H9 (cell line): ENCODE measurements around the gene CAMTA1. TPM values are rescaled to one million over a fixed set of nuclear protein-coding genes. Genes with fewer than 3 reads are reported as not detected.

ENCODE experiments used
- DNase-seq: peaks from one replicate; pipeline ENCODE4 v3.0.0-alpha.2; 2017
- H2AFZ ChIP-seq: one replicate; pipeline ENCODE4 v1.6.1; 2013; ENCODE audit warnings: mild to moderate bottlenecking, low read length, control low read depth, moderate library complexity
- H2AK5ac ChIP-seq: 2 replicates; pipeline ENCODE4 v1.6.1; 2013; ENCODE audit warnings: low read length, control low read depth, mixed read lengths; ENCODE audit not compliant: insufficient read length
- H2BK120ac ChIP-seq: one replicate; pipeline ENCODE4 v1.6.1; 2013; ENCODE audit warnings: low read depth, mild to moderate bottlenecking, low read length, control low read depth, inconsistent platforms; ENCODE audit not compliant: poor library complexity, severe bottlenecking
- H2BK12ac ChIP-seq: 2 replicates; pipeline ENCODE4 v1.6.1; 2013; ENCODE audit warnings: low read length, control low read depth, mixed read lengths, low read depth; ENCODE audit not compliant: insufficient read length
- H2BK15ac ChIP-seq: 2 replicates; pipeline ENCODE4 v1.6.1; 2013; ENCODE audit warnings: low read depth, low read length, control low read depth
- H2BK20ac ChIP-seq: one replicate; pipeline ENCODE4 v1.6.1; 2013; ENCODE audit warnings: low read depth, mild to moderate bottlenecking, low read length, control low read depth, inconsistent platforms; ENCODE audit not compliant: poor library complexity, severe bottlenecking
- H2BK5ac ChIP-seq: 2 replicates; pipeline ENCODE4 v1.6.1; 2013; ENCODE audit warnings: low read length, control low read depth, mixed read lengths; ENCODE audit not compliant: insufficient read length
- H3K14ac ChIP-seq: 2 replicates; pipeline ENCODE4 v1.6.1; 2013; ENCODE audit warnings: low read length, control low read depth; ENCODE audit not compliant: insufficient read depth
- H3K18ac ChIP-seq: 2 replicates; pipeline ENCODE4 v1.6.1; 2013; ENCODE audit warnings: low read depth, mild to moderate bottlenecking, mixed read lengths, low read length, control low read depth; ENCODE audit not compliant: insufficient read length
- H3K23ac ChIP-seq: 2 replicates; pipeline ENCODE4 v1.6.1; 2013; ENCODE audit warnings: low read length, control low read depth, mixed read lengths, low read depth; ENCODE audit not compliant: insufficient read length
- H3K23me2 ChIP-seq: 2 replicates; pipeline ENCODE4 v1.6.1; 2013; ENCODE audit warnings: low read depth, mild to moderate bottlenecking, mixed read lengths, low read length, control low read depth; ENCODE audit not compliant: insufficient read length, poor library complexity, severe bottlenecking
- H3K27ac ChIP-seq: 2 replicates; pipeline ENCODE4 v1.5.1; 2013; ENCODE audit warnings: low read length, control low read depth, mixed read lengths, low read depth; ENCODE audit not compliant: insufficient read length
- H3K27me3 ChIP-seq: 2 replicates; pipeline ENCODE4 v1.6.1; 2013; ENCODE audit warnings: low read length, control low read depth, inconsistent platforms; ENCODE audit not compliant: insufficient read depth
- H3K4ac ChIP-seq: 2 replicates; pipeline ENCODE4 v1.6.1; 2013; ENCODE audit warnings: low read depth, mild to moderate bottlenecking, control low read depth, inconsistent platforms, low read length, moderate library complexity
- H3K4me1 ChIP-seq: 2 replicates; pipeline ENCODE4 v1.6.1; 2013; ENCODE audit warnings: low read length, control low read depth, inconsistent platforms; ENCODE audit not compliant: insufficient read depth
- H3K4me2 ChIP-seq: 2 replicates; pipeline ENCODE4 v1.6.1; 2013; ENCODE audit warnings: low read length, control low read depth, mixed read lengths; ENCODE audit not compliant: insufficient read length, insufficient read depth
- H3K56ac ChIP-seq: 2 replicates; pipeline ENCODE4 v1.6.1; 2013; ENCODE audit warnings: low read depth, mild to moderate bottlenecking, mixed read lengths, low read length, control low read depth; ENCODE audit not compliant: insufficient read length
- H3K79me1 ChIP-seq: 2 replicates; pipeline ENCODE4 v1.6.1; 2013; ENCODE audit warnings: low read depth, mild to moderate bottlenecking, moderate library complexity, low read length, control low read depth, inconsistent platforms; ENCODE audit not compliant: insufficient read depth, poor library complexity, severe bottlenecking
- H3K79me2 ChIP-seq: 2 replicates; pipeline ENCODE4 v1.6.1; 2013; ENCODE audit warnings: low read length, control low read depth, inconsistent platforms; ENCODE audit not compliant: insufficient read depth
- H3K9ac ChIP-seq: 2 replicates; pipeline ENCODE4 v1.6.1; 2013; ENCODE audit warnings: low read length, control low read depth, mixed read lengths; ENCODE audit not compliant: insufficient read length; ENCODE audit errors: extremely low read depth
- H3K9me3 ChIP-seq: one replicate; pipeline ENCODE4 v1.6.1; 2013; ENCODE audit warnings: low read depth, low read length, inconsistent platforms; ENCODE audit not compliant: control insufficient read depth
- H3T11ph ChIP-seq: one replicate; pipeline ENCODE4 v1.6.1; 2013; ENCODE audit warnings: mild to moderate bottlenecking, low read length, control low read depth, inconsistent platforms
- H4K20me1 ChIP-seq: one replicate; pipeline ENCODE4 v1.6.1; 2013; ENCODE audit not compliant: control insufficient read depth, insufficient read length, insufficient read depth
- H4K5ac ChIP-seq: 2 replicates; pipeline ENCODE4 v1.6.1; 2013; ENCODE audit warnings: low read depth, mild to moderate bottlenecking, mixed read lengths, low read length, control low read depth; ENCODE audit not compliant: insufficient read length
- H4K8ac ChIP-seq: replicated peaks from 2 replicates; pipeline ENCODE4 v1.6.1; 2013; ENCODE audit warnings: low read length, control low read depth, mixed read lengths, low read depth; ENCODE audit not compliant: insufficient read length
- H4K91ac ChIP-seq: 2 replicates; pipeline ENCODE4 v1.6.1; 2013; ENCODE audit warnings: low read depth, mild to moderate bottlenecking, moderate library complexity, mixed read lengths, low read length, control low read depth; ENCODE audit not compliant: insufficient read length
- H3K27ac Mint-ChIP-seq, 3 experiments: 2 replicates in 2 of 3; 3 replicates in 1 of 3; pipeline ENCODE4 v1.8.0; 2020 to 2021; ENCODE audit warnings: mixed read lengths in 3 of 3, mild to moderate bottlenecking in 1 of 3, moderate library complexity in 1 of 3
- H3K27me3 Mint-ChIP-seq: 2 replicates; pipeline ENCODE4 v1.8.0; 2021; ENCODE audit warnings: low read depth, mild to moderate bottlenecking, moderate library complexity, mixed read lengths
- H3K36me3 Mint-ChIP-seq, 3 experiments: 2 replicates in 2 of 3; 3 replicates in 1 of 3; pipeline ENCODE4 v1.8.0; 2020 to 2021; ENCODE audit warnings: low read depth in 3 of 3, mixed read lengths in 3 of 3; ENCODE audit not compliant: insufficient read depth in 1 of 3
- H3K4me1 Mint-ChIP-seq, 2 experiments: 2 replicates each; pipeline ENCODE4 v1.8.0; 2020; ENCODE audit warnings: mixed read lengths in 2 of 2
- H3K4me3 Mint-ChIP-seq, 2 experiments: 2 replicates in 1 of 2; 3 replicates in 1 of 2; pipeline ENCODE4 v1.8.0; 2020 to 2021; ENCODE audit warnings: mild to moderate bottlenecking in 2 of 2, mixed read lengths in 2 of 2, moderate library complexity in 1 of 2
- H3K9me3 Mint-ChIP-seq, 2 experiments: 2 replicates in 1 of 2; 3 replicates in 1 of 2; pipeline ENCODE4 v1.8.0; 2020; ENCODE audit warnings: mild to moderate bottlenecking in 2 of 2, mixed read lengths in 2 of 2, moderate library complexity in 1 of 2
- WGBS: extraction: QIAGEN DNeasy Blood & Tissue Kit; methylation state at CpG from one replicate; pipeline ENCODE4 v1.1.7; 2013; ENCODE audit warnings: missing lambda C conversion rate, low lambda C conversion rate, mixed read lengths; ENCODE audit not compliant: insufficient read length; ENCODE audit errors: extremely low coverage; 5-methylcytosine and 5-hydroxymethylcytosine counted together
- total RNA-seq: library from RNA; stranded (reverse); gene quantifications from 2 replicates; pipeline ENCODE4 v1.2.1, GENCODE V29; 2021
- TF ChIP-seq, protein P1 (sequence below): fragments of 200-600 bp; sonication (generic); conservative IDR thresholded peaks from 3 replicates; pipeline ENCODE4 v1.8.0; 2021; ENCODE audit warnings: antibody characterized with exemption, mild to moderate bottlenecking

The CAMTA1 gene
- total RNA-seq, 1 experiment from 2014 or later: 115 TPM

DNA sequence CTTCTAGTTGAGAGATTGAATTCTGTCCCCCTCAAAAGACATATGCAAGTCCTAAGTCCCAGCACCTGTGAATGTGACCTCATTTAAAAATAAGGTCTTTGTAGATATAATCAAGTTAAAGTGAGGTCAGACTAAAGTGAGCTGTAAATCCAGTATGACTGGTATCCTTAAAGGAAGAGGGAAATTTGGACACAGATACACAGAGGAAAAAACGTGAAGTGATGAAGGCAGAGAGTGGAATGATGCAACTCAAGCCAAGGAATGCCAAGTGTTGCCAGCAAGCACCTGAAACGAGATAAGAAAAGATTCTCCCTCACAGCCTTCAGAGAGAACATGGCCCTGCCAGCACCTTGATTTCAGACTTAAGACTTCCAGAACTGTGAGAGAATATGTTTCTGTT, 541.1 kb downstream of the CAMTA1 start:
- Histone ChIP-seq H4K91ac (no peak overlapping the region), H3K27ac (no peak overlapping the region), H3T11ph (no peak overlapping the region), H3K4ac (no peak overlapping the region), H3K4me1 (no peaks in the 10 kb centered on the region), H3K14ac (no peak overlapping the region), H2BK15ac (no peak overlapping the region), H4K5ac (no peak overlapping the region), H3K23me2 (no peaks in the 10 kb centered on the region), H3K56ac (no peak overlapping the region), H3K27me3 (no peaks in the 10 kb centered on the region), H3K9me3 (no peaks in the 10 kb centered on the region), H3K9ac (no peak overlapping the region), H2BK12ac (no peak overlapping the region), H3K18ac (no peak overlapping the region), H4K8ac (no peak overlapping the region), H2AK5ac (no peak overlapping the region), H2BK120ac (no peak overlapping the region), H2BK20ac (no peak overlapping the region), H2AFZ (no peak overlapping the region), H3K79me2 (no peaks in the 10 kb centered on the region), H2BK5ac (no peak overlapping the region), H3K23ac (no peak overlapping the region), H4K20me1 (no peaks in the 10 kb centered on the region), H3K4me2 (no peak overlapping the region), H3K79me1 (no peaks in the 10 kb centered on the region)
- Mint-ChIP-seq H3K27ac (no peak overlapping the region), H3K27me3 (peaks cover 3% of the 10 kb centered on the region; the same call in 1 of the 2 replicates), H3K9me3 (peaks cover 17 to 24% of the 10 kb centered on the region in 2 experiments), H3K4me3 (no peak overlapping the region), H3K36me3 (peaks cover 7 to 21% (median 9%) of the 10 kb centered on the region in 3 experiments; a peak in 6 of 7 replicates), H3K4me1 (no peaks in the 10 kb centered on the region)
- WGBS: no CpG with 5 or more reads among the region's 2 CpGs
- DNase-seq: no peak
- TF ChIP-seq, protein P1, sequence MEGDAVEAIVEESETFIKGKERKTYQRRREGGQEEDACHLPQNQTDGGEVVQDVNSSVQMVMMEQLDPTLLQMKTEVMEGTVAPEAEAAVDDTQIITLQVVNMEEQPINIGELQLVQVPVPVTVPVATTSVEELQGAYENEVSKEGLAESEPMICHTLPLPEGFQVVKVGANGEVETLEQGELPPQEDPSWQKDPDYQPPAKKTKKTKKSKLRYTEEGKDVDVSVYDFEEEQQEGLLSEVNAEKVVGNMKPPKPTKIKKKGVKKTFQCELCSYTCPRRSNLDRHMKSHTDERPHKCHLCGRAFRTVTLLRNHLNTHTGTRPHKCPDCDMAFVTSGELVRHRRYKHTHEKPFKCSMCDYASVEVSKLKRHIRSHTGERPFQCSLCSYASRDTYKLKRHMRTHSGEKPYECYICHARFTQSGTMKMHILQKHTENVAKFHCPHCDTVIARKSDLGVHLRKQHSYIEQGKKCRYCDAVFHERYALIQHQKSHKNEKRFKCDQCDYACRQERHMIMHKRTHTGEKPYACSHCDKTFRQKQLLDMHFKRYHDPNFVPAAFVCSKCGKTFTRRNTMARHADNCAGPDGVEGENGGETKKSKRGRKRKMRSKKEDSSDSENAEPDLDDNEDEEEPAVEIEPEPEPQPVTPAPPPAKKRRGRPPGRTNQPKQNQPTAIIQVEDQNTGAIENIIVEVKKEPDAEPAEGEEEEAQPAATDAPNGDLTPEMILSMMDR: no peak
